Neural progenitor cell (in vitro differentiated cells): Measurements from ENCODE around the gene PANK2. TPM values are rescaled to one million over a fixed set of nuclear protein-coding genes. Genes with fewer than 3 reads are reported as not detected.
"Not testable (repeated sequence)": the region's sequence is repeated elsewhere in the genome, so short reads cannot be mapped to it uniquely, and the experiment has no call there.

Experiments
- DNase-seq: peaks from one replicate; pipeline ENCODE4 v3.0.0-alpha.2; 2016; ENCODE audit warnings: low spot score
- H2AFZ ChIP-seq: fragments of 200-600 bp; sonication (generic); replicated peaks from 2 replicates; pipeline ENCODE4 v1.6.1; 2016; ENCODE audit warnings: antibody characterized with exemption
- H3F3A ChIP-seq: fragments of 200-600 bp; sonication (generic); 2 replicates; pipeline ENCODE4 v1.6.1; 2016; ENCODE audit warnings: antibody characterized with exemption, low read depth
- H3K27ac ChIP-seq: fragments of 200-600 bp; sonication (generic); 2 replicates; pipeline ENCODE4 v1.5.1; 2016; ENCODE audit warnings: mild to moderate bottlenecking
- H3K27me3 ChIP-seq: fragments of 200-600 bp; sonication (generic); 2 replicates; pipeline ENCODE4 v1.6.1; 2016; ENCODE audit warnings: mild to moderate bottlenecking, moderate library complexity
- H3K36me3 ChIP-seq: fragments of 200-600 bp; sonication (generic); 2 replicates; pipeline ENCODE4 v1.5.1; 2016
- H3K4me1 ChIP-seq: fragments of 200-600 bp; sonication (generic); 2 replicates; pipeline ENCODE4 v1.6.1; 2016; ENCODE audit warnings: mixed run types
- H3K4me2 ChIP-seq: fragments of 200-600 bp; sonication (generic); 2 replicates; pipeline ENCODE4 v1.6.1; 2016
- H3K4me3 ChIP-seq: fragments of 200-600 bp; sonication (generic); 2 replicates; pipeline ENCODE4 v1.5.1; 2016
- H3K79me2 ChIP-seq: fragments of 200-600 bp; sonication (generic); 2 replicates; pipeline ENCODE4 v1.6.1; 2016; ENCODE audit warnings: low read depth
- H3K9ac ChIP-seq: fragments of 200-600 bp; sonication (generic); 2 replicates; pipeline ENCODE4 v1.6.1; 2016
- H3K9me3 ChIP-seq: fragments of 200-600 bp; sonication (generic); 2 replicates; pipeline ENCODE4 v1.5.1; 2016; ENCODE audit warnings: low read depth
- H4K20me1 ChIP-seq: fragments of 200-600 bp; sonication (generic); 2 replicates; pipeline ENCODE4 v1.6.1; 2016; ENCODE audit warnings: low read depth
- H3K27ac Mint-ChIP-seq: 3 replicates; pipeline ENCODE4 v1.8.0; 2021; ENCODE audit warnings: mixed read lengths
- H3K27me3 Mint-ChIP-seq: 2 replicates; pipeline ENCODE4 v1.8.0; 2022; ENCODE audit warnings: low read depth, mild to moderate bottlenecking, inconsistent platforms, moderate library complexity, mixed read lengths; ENCODE audit not compliant: insufficient read depth
- H3K36me3 Mint-ChIP-seq: 3 replicates; pipeline ENCODE4 v1.8.0; 2021; ENCODE audit warnings: mixed read lengths
- H3K4me1 Mint-ChIP-seq: 3 replicates; pipeline ENCODE4 v1.8.0; 2021; ENCODE audit warnings: mixed read lengths
- H3K4me3 Mint-ChIP-seq: 3 replicates; pipeline ENCODE4 v1.8.0; 2021; ENCODE audit warnings: mild to moderate bottlenecking, moderate library complexity, mixed read lengths
- H3K9me3 Mint-ChIP-seq: 3 replicates; pipeline ENCODE4 v1.8.0; 2020; ENCODE audit warnings: mixed read lengths
- EZH2 ChIP-seq: fragments of 200-600 bp; sonication (generic); IDR thresholded peaks from 2 replicates; pipeline ENCODE4 v1.6.1; 2017; ENCODE audit warnings: antibody characterized with exemption, mild to moderate bottlenecking, moderate library complexity
- EZH2phosphoT487 ChIP-seq: fragments of 200-600 bp; sonication (generic); IDR thresholded peaks from 2 replicates; pipeline ENCODE4 v1.6.1; 2017; ENCODE audit warnings: antibody characterized with exemption
- microRNA counts: library from miRNA; unstranded; fragments of <30 nt; microRNA quantifications from one replicate; lab custom pipeline; 2016
- microRNA-seq: library from miRNA; unstranded; fragments of <30 nt; microRNA quantifications from one replicate; pipeline ENCODE4, GENCODE V29; 2016
- small RNA-seq: library from RNA; depleted of rRNA; stranded (forward); fragments of <200 nt; gene quantifications from one replicate; pipeline ENCODE3, GENCODE V24; 2015
- total RNA-seq: library from RNA; depleted of rRNA; stranded (reverse); fragments of >200 nt; gene quantifications from 2 replicates; pipeline ENCODE4 v1.2.3, GENCODE V29; 2015; ENCODE audit warnings: low replicate concordance
- TF ChIP-seq, protein P1 (sequence below): fragments of 200-600 bp; sonication (generic); IDR thresholded peaks from 2 replicates; pipeline ENCODE4 v1.5.1; 2017; ENCODE audit warnings: antibody characterized with exemption, mild to moderate bottlenecking

The PANK2 gene
- total RNA-seq, 1 donor from 2014 or later: 60.7 TPM

DNA sequence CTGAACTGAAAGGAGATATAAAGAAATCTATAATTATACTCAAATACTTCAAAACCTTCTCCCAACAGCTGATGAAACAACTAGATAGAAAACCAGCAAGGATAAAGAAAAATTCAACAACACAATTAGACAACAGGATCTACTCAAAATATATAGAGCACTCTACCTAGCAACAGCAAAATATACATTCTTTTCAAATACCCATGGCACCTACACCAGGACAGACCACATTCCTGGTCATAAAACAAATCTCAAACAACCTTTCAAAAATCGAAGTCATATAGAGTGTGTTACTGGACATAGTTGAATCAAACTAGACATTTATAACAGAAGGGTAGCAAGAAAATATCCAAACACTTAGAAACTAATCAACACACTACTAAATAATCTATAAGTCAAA, 83.0 kb downstream of the PANK2 start:
- Mint-ChIP-seq H3K4me3 (no peak overlapping the region), H3K4me1 (no peaks in the 10 kb centered on the region)

DNA sequence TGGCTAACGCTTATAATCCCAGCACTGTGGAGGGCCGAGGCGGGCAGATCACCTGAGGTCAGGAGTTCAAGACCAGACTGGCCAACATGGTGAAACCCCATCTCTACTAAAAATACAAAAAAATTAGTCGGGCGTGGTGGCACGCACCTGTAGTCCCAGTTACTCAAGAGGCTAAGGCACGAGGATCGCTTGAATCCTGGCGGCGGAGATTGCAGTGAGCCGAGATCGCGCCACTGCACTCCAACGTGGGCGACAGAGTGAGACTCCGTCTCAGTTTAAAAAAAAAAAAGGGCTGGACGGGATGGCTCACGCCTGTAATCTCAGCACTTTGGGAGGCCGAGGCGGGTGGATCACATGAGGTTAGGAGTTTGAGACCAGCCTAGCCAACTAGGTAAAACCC, 83.4 kb downstream of the PANK2 start:
- not testable (repeated sequence) for H3K27ac ChIP-seq

More for the DNA sequence above, 83.0 kb downstream of the PANK2 start:
- Mint-ChIP-seq H3K36me3 (peaks cover 41% of the 10 kb centered on the region), H3K27me3 (no peaks in the 10 kb centered on the region), H3K27ac (no peak overlapping the region), H3K9me3 (peaks cover 23% of the 10 kb centered on the region)
- no peaks in the 10 kb centered on the region for H3K79me2 ChIP-seq
- H3K4me2 ChIP-seq: no peak overlapping the region
- TF ChIP-seq, protein P1, sequence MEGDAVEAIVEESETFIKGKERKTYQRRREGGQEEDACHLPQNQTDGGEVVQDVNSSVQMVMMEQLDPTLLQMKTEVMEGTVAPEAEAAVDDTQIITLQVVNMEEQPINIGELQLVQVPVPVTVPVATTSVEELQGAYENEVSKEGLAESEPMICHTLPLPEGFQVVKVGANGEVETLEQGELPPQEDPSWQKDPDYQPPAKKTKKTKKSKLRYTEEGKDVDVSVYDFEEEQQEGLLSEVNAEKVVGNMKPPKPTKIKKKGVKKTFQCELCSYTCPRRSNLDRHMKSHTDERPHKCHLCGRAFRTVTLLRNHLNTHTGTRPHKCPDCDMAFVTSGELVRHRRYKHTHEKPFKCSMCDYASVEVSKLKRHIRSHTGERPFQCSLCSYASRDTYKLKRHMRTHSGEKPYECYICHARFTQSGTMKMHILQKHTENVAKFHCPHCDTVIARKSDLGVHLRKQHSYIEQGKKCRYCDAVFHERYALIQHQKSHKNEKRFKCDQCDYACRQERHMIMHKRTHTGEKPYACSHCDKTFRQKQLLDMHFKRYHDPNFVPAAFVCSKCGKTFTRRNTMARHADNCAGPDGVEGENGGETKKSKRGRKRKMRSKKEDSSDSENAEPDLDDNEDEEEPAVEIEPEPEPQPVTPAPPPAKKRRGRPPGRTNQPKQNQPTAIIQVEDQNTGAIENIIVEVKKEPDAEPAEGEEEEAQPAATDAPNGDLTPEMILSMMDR: no peak
- TF ChIP-seq EZH2 (no peak), EZH2phosphoT487 (no peak)
- no peak overlapping the region for H2AFZ ChIP-seq
- DNase-seq: no peak
- H4K20me1 ChIP-seq: peaks cover 9% of the 10 kb centered on the region
- H3K4me1 ChIP-seq: no peaks in the 10 kb centered on the region
- H3K36me3 ChIP-seq: no peaks in the 10 kb centered on the region
- no peak overlapping the region for H3K9ac ChIP-seq
- no peaks in the 10 kb centered on the region for H3F3A ChIP-seq
- no peaks in the 10 kb centered on the region for H3K27me3 ChIP-seq
- H3K27ac ChIP-seq: no peak overlapping the region
- no peaks in the 10 kb centered on the region for H3K9me3 ChIP-seq
- H3K4me3 ChIP-seq: no peak overlapping the region

DNA sequence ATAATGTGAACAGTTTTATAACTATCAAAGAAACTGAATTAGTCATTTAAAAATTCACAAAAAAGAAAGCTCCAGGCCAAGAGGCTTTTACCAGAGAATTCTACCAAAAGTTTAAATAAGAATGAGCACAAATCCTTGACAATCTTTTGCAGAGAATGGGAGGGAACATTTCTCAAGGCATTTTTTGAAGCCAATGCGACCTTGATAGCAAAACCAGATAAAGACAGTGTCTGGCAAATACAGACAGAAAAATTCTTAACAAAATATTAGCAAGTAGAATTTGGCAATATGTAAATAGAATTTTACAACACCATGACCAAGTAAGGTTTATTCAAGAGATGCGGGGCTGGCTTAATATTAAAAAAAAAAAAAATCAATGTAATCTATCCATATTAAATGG, 84.5 kb downstream of the PANK2 start:
- H3K4me1 ChIP-seq: no peaks in the 10 kb centered on the region
- no peak overlapping the region for H3K27ac ChIP-seq
- no peak overlapping the region for H3K9ac ChIP-seq
- no peaks in the 10 kb centered on the region for H3K79me2 ChIP-seq
- peaks cover 9% of the 10 kb centered on the region for H4K20me1 ChIP-seq
- no peak overlapping the region for H3K4me2 ChIP-seq
- H3K4me3 ChIP-seq: no peak overlapping the region
- Mint-ChIP-seq H3K27me3 (no peaks in the 10 kb centered on the region), H3K4me3 (no peak overlapping the region), H3K27ac (no peak overlapping the region), H3K36me3 (peaks cover 34% of the 10 kb centered on the region), H3K4me1 (no peaks in the 10 kb centered on the region), H3K9me3 (peaks cover 22% of the 10 kb centered on the region)
- H2AFZ ChIP-seq: no peak overlapping the region
- TF ChIP-seq EZH2phosphoT487 (no peak), EZH2 (no peak)
- TF ChIP-seq, protein P1: no peak
- no peaks in the 10 kb centered on the region for H3K36me3 ChIP-seq
- no peaks in the 10 kb centered on the region for H3K9me3 ChIP-seq
- no peaks in the 10 kb centered on the region for H3F3A ChIP-seq
- H3K27me3 ChIP-seq: no peaks in the 10 kb centered on the region
- no peak for DNase-seq

More for the DNA sequence above, 83.4 kb downstream of the PANK2 start:
- not testable (repeated sequence) for H3K9me3 ChIP-seq, H3K9ac ChIP-seq, H2AFZ ChIP-seq, H3K27ac Mint-ChIP-seq, H3K79me2 ChIP-seq, H3K4me1 ChIP-seq, H4K20me1 ChIP-seq, H3K36me3 ChIP-seq, H3K27me3 ChIP-seq, H3K27me3 Mint-ChIP-seq, H3K4me2 ChIP-seq, DNase-seq, H3K4me3 ChIP-seq, H3K4me1 Mint-ChIP-seq, H3F3A ChIP-seq, H3K4me3 Mint-ChIP-seq
- Mint-ChIP-seq H3K9me3 (peaks cover 23% of the 10 kb centered on the region), H3K36me3 (peaks cover 38% of the 10 kb centered on the region)

DNA sequence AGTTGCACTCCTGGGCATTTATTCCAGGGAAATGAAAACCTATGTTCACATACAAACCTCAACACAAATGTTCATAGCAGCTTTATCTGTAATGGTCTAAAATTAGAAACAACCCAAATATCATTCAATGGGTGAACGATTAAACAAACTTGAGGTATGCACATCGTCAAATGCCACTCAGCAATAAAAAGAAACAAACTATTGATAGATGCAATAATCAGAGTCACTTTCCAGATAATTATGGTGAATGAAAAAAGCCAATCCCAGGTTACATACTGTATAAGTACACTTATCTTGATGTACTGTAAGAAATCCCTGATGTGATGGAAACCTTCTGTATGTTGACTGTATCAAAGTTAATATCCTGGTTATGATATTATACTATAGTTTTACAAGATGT, 87.3 kb downstream of the PANK2 start:
- H3K79me2 ChIP-seq: no peaks in the 10 kb centered on the region
- H3K4me2 ChIP-seq: no peak overlapping the region
- no peak overlapping the region for H3K4me3 ChIP-seq
- no peaks in the 10 kb centered on the region for H3K4me1 Mint-ChIP-seq
- no peaks in the 10 kb centered on the region for H3K27me3 Mint-ChIP-seq
- peaks cover 9% of the 10 kb centered on the region for H4K20me1 ChIP-seq
- TF ChIP-seq EZH2phosphoT487: no peak
- TF ChIP-seq, protein P1: no peak
- TF ChIP-seq EZH2: no peak
- H3K27me3 ChIP-seq: no peaks in the 10 kb centered on the region
- H3K4me1 ChIP-seq: no peaks in the 10 kb centered on the region
- no peak for DNase-seq
- H3K9ac ChIP-seq: no peak overlapping the region
- no peaks in the 10 kb centered on the region for H3K9me3 ChIP-seq
- no peaks in the 10 kb centered on the region for H3K36me3 ChIP-seq
- H3K36me3 Mint-ChIP-seq: peaks cover 27% of the 10 kb centered on the region
- H3K27ac Mint-ChIP-seq: no peak overlapping the region
- no peak overlapping the region for H3K27ac ChIP-seq
- H3K4me3 Mint-ChIP-seq: no peak overlapping the region
- H2AFZ ChIP-seq: no peak overlapping the region
- H3K9me3 Mint-ChIP-seq: peaks cover 16% of the 10 kb centered on the region
- no peaks in the 10 kb centered on the region for H3F3A ChIP-seq

MicroRNAs encoded within 50 kb of the gene (microRNA counts, 767-probe panel; counts per million panel counts)
- 460 counts per million, percentile 90 among the panel's probes with 10 or more counts for microRNA hsa-miR-103a-3p (lab: Ali Mortazavi, UCI)

Small RNA genes within 50 kb of the gene (microRNA-seq; reads per million reads assigned to microRNA genes)
- gene MIR103A2: not detected
- gene MIR103B2: not detected

Small RNA genes within 50 kb of the gene (small RNA-seq; reads per million reads assigned to genes)
- gene MIR103A2: 1.4 reads per million, percentile 84 among the genes with 10 or more reads in this experiment

Other genes with a start within 250 kb of the PANK2 start
- gene GFRA4, start 226.0 kb upstream of the PANK2 start, total RNA-seq: not detected in 2 replicates
- 7.0 and 18.9 TPM in 2 replicates for gene ADAM33, start 207.4 kb upstream of the PANK2 start, total RNA-seq
- not detected in 2 replicates for gene SIGLEC1, start 176.8 kb upstream of the PANK2 start, total RNA-seq
- 0.15 and 0.71 TPM in 2 replicates for gene HSPA12B, start 156.7 kb upstream of the PANK2 start, total RNA-seq
- gene ADISSP, start 121.6 kb upstream of the PANK2 start, total RNA-seq: 17.6 and 42.8 TPM in 2 replicates
- gene SPEF1, start 107.9 kb upstream of the PANK2 start, total RNA-seq: 0.34 and 1.2 TPM in 2 replicates
- gene CENPB, start 102.6 kb upstream of the PANK2 start, total RNA-seq: 5.0 and 28.9 TPM in 2 replicates
- 9.3 and 22.9 TPM in 2 replicates for gene CDC25B, start 93.1 kb upstream of the PANK2 start, total RNA-seq
- 1.2 and 3.4 TPM in 2 replicates for gene AP5S1, start 68.8 kb upstream of the PANK2 start, total RNA-seq
- 14.1 and 23.4 TPM in 2 replicates for gene MAVS, start 42.6 kb upstream of the PANK2 start, total RNA-seq
- 7.7 and 9.0 TPM in 2 replicates for gene RNF24, start 126.2 kb downstream of the PANK2 start, total RNA-seq